ENCODE data around the gene GPR152.

GRCh38 chr11:67452141-67452952 lies at the start of gene GPR152:
- no peak for TF ChIP-seq CTCF (conservative IDR thresholded peaks at IDR 0.05; ENCODE audit: low read length)
- no peak for TF ChIP-seq EZH2phosphoT487 (IDR thresholded peaks at IDR 0.05; ENCODE audit: borderline replicate concordance, low read depth, low read length)
